ENCODE measurements around the gene ADAMTSL3. TPM values are rescaled to one million over a fixed set of nuclear protein-coding genes. Genes with fewer than 3 reads are reported as not detected.

The ADAMTSL3 gene
- total and polyA plus RNA-seq, 2 of the 8 experiments (the other 6 are each of a cell fraction or from before 2014, with no cell fraction given), result 0.35 to 1.4 TPM

- TF ChIP-seq CHD7 (IDR thresholded peaks at IDR 0.05; ENCODE audit: insufficient replicate concordance, low read length), result no peak
- no peak for TF ChIP-seq FOSL1 (IDR thresholded peaks at IDR 0.05; ENCODE audit: insufficient read depth, low read depth, low read length)
- no peak for TF ChIP-seq BRCA1 (IDR thresholded peaks at IDR 0.05; ENCODE audit: low read depth, low read length)
- no peak for TF ChIP-seq SP4 (IDR thresholded peaks at IDR 0.05; ENCODE audit: low read length)
- TF ChIP-seq CREB1 (IDR thresholded peaks at IDR 0.05), result no peak
- TF ChIP-seq MAFK (IDR thresholded peaks at IDR 0.05; ENCODE audit: low read depth, low read length), result no peak
- no peak for TF ChIP-seq POLR2AphosphoS5 (IDR thresholded peaks at IDR 0.05; ENCODE audit: low read depth, low read length)
- no peak for TF ChIP-seq TAF7 (optimal IDR thresholded peaks at IDR 0.05; ENCODE audit: borderline replicate concordance, low read depth, low read length)
- no peak for TF ChIP-seq GTF2F1 (IDR thresholded peaks at IDR 0.05; ENCODE audit: borderline replicate concordance, low read depth, low read length)
- no peak for TF ChIP-seq ATF2 (IDR thresholded peaks at IDR 0.05; ENCODE audit: low read length)
- no peak for TF ChIP-seq SRF (IDR thresholded peaks at IDR 0.05; ENCODE audit: low read depth, low read length)
Measured at GRCh38 chr15:83732196-83732595, 78.3 kb downstream of the ADAMTSL3 start (continued).
